CD4-positive, alpha-beta T cell treated with Interferon alpha-2 for 1 hour (primary cell): ENCODE measurements around the gene IL11RA.

ENCODE experiments used
- DNase-seq, 2 donors: peaks; one replicate each; pipeline ENCODE4 v3.0.0-alpha.2; 2020 to 2022

Gene IL11RA

DNA sequence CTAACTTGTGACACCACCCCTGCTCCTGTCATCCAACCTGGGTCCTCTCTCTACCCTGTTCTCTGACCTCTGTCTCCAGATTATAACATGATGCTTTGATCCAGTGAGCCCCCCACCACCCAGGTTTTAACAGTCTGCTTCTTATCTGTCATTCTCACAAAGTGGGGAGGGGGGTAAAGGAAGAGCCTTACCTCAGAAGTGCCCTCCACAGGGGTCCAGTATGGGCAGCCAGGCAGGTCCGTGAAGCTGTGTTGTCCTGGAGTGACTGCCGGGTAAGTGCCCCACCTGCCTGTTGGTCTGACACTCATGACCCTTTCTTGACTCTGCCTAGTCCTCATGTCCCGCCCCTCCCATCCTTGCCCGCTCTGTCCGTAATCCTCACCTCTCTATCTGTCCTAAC, 3.4 kb downstream of the IL11RA start:
- no peak for DNase-seq

GRCh38 chr9:34656992-34657391, 5.0 kb downstream of the IL11RA start:
- DNase-seq, result no peak

DNA sequence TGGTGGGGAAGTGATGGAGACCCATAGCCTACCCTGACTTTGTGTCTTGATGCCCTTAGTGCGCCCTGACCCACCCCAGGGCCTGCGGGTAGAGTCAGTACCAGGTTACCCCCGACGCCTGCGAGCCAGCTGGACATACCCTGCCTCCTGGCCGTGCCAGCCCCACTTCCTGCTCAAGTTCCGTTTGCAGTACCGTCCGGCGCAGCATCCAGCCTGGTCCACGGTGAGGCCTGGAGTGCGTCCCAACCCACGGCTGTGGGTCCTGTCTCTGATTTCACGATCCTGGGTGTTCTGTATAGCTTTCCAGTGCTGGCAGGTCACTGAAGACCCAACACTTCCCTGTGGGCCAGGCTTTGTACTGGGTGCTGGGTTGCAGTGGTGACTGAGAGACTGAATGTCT, 6.5 kb downstream of the IL11RA start:
- DNase-seq, result no peak

DNA sequence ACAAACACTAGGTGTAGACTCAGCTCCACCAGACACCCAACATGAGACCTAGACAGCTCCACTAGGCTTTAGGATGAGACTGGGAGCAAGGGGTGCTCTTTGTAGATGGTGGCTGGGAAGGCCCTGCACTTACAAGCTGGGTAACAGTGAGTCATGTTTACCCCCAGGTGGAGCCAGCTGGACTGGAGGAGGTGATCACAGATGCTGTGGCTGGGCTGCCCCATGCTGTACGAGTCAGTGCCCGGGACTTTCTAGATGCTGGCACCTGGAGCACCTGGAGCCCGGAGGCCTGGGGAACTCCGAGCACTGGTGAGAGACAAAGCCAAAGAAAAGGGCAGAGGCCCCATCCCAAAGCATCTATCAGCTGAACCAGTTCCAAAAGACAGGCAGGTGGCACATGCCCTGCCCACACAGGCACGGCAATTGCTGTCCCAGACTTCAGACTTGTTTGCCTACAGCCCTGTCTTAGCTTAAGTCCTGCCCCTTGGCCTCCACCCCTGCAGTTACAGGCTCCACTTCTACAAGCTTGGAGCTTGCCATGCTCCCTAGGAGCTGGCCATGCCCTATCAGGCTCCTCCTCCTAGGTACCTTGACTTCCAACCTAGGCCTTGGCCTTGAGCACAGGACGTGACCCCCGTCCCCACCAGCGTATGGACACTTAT, 7.7 kb downstream of the IL11RA start:
- DNase-seq, result no peak

GRCh38 chr9:34662526-34663302, 10.7 kb downstream of the IL11RA start, which contains the start of gene CCL27:
CCL27 (minus strand) TSS chr9:34662657; CDS start chr9:34662633, 24 bp downstream.
- DNase-seq, result no peak

DNA sequence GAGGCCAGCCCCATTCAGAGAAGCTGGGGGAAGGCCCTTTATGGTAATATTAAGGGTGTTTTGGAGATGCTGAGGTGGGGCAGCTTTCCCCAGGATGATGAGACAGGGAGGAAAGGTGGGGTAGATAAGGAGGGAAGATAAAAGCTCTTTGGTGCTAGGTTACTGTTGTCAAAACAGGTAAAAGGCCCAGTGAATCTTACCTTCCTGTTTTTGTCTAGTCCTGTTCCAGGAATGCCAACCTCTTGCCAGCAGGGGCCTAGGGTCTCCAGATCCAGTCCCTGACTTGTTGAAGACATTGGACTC, 11.3 kb downstream of the IL11RA start:
- peak; percentile 53 to 83 for DNase-seq

DNA sequence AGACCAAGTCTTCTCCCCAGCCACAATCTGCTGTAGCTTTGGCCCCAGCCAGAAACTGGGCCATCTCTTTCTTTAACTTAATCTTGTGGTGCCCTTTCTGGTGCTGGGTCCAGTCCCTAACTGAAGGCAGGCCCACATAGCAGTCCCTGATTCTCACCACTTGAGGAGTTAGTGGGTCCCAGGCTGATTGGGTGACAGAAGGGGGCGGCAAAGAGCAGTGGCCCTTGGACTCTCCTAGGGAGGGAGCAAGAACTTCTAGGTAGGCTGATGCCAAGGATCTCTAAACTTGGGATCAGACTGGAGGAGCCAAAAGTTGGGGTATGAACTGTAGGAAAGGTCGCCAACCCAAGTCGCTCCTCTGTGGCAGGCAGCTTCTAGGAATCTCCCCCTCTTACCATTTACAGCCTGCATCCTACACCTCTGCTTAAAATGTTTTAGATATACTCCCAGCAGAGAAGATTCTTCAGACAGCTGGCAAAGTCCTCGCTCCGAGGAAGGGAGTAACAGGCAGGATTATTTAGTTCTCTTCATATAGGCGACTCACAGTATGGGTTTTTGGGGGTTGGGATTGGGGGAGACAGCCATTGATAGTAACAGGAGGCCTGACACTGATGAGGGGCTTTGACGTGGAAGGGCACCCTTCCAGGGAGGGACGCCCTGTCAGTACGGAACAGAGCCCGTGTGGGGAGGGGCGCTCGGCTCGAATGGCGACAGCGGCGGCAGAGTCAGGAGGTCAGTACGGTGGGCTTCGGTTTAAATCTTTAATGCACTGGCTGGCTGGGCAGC, 12.5 kb downstream of the IL11RA start:
- peak; percentile 75 to 85 for DNase-seq

- DNase-seq, result no peak
Observed at GRCh38 chr9:34665067-34665380, 13.0 kb downstream of the IL11RA start.

- DNase-seq, result peak; percentile 93 to 94
Observed at GRCh38 chr9:34665381-34666250, 13.6 kb downstream of the IL11RA start.

- no peak for DNase-seq
Observed at GRCh38 chr9:34669809-34670562, 18.0 kb downstream of the IL11RA start.

GRCh38 chr9:34671307-34671706, 19.3 kb downstream of the IL11RA start:
- DNase-seq, result no peak

GRCh38 chr9:34674440-34674839, 22.5 kb downstream of the IL11RA start:
- no peak for DNase-seq

GRCh38 chr9:34675048-34675714, 23.2 kb downstream of the IL11RA start:
- peak; percentile 53 to 62 for DNase-seq

DNA sequence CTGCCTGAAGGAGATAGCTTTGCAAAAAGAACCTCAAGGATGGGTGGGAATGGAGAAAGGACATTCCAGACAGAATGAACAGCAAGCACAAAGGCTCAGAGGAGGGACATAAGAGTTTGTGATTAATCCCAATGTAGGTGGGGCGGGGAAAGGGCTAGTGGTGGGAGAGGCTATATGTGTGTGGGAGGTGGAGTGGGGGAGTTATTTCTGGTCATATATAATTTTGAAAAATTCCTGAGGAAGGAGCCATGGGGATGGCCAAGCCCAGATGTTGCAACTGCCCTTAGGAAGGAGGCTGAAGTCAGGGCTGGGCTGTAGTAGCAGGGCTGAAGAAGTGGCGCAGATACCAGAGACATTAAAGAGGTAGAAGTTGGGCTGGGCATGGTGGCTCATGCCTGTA, 23.9 kb downstream of the IL11RA start:
- no peak for DNase-seq

DNA sequence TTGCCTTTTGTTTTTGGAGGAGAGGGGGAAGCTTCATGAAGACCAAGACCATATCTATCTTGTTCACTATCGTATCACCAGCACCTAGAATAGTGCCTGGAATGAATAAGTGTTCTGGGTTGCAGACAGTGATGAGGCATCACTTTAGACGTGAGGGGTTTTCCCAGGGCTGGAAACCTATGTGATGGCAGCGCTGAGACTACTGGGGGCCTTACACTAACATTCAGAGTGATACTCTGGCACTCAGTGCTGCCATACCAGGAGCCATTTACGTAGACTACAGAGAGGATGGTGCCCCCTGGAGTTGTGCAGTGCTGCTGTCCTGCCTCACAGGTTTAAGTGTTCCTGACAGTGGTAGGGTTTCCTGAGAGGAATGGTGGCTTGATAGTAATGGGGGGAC, 32.2 kb downstream of the IL11RA start:
- no peak for DNase-seq

GRCh38 chr9:34684816-34685215, 32.8 kb downstream of the IL11RA start:
- no peak for DNase-seq

DNA sequence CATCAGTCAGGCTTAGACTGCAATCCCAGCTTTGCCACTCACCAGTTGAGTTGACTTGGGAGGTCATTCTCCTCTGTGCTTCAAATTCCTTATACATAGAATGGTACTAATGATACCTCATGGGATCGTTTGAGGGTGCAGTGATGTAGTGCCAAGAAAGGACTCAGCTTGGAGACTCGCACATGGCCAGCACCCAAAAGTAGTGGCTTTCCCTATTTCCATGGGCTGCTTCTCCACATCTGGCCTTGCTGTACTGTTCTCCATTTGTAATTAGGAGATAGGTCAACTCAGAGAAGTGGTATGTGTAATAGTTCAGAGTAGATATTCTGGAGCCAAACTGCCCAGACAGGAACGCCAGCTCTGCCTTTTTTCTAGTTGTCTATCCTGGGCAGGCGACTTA, 33.6 kb downstream of the IL11RA start:
- no peak for DNase-seq

DNA sequence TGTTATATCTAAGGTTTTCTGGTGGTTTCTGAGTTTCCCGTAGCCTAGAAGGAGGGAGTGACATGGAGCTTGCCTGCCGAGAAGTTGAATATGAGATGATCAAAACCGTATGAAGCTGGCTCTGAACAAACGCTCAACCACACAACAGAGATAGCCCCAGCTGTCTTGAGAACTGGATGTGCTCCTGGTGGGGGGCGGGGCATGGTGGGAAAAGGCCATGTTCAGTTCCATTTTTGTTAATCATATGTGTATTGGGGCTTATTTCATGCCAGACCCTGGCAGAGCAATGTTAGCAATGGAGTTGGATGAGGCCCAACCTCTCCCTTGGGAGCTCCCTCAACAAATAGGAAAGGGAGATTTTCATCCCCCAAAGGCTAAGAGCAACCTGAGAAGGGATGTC, 34.2 kb downstream of the IL11RA start:
- DNase-seq, result no peak

GRCh38 chr9:34686732-34687131, 34.7 kb downstream of the IL11RA start:
- no peak for DNase-seq

GRCh38 chr9:34687276-34688030, 35.5 kb downstream of the IL11RA start:
- DNase-seq, result no peak
